Stomach (tissue), 9 donors: ENCODE data around the gene HYCC1. TPM values are rescaled to one million over a fixed set of nuclear protein-coding genes. Genes with fewer than 3 reads are reported as not detected.

Source experiments
- DNase-seq, 2 donors: peaks; one replicate each; pipeline versions ENCODE4 v3.0.0 to v3.0.0-alpha.2; 2013 to 2019
- H3K27ac ChIP-seq, 5 donors: fragments of 200-600 bp in 4 of 5; sonication (generic) in 4 of 5; one replicate each; pipeline ENCODE4 v1.5.1; 2013 to 2019; ENCODE audit warnings: mild to moderate bottlenecking in 1 of 5, moderate library complexity in 1 of 5
- H3K27me3 ChIP-seq, 3 donors: fragments of 200-600 bp; sonication (generic); one replicate each; pipeline ENCODE4 v1.5.1; 2017 to 2019; ENCODE audit warnings: mixed run types in 1 of 3
- H3K36me3 ChIP-seq, 4 donors: fragments of 200-600 bp; sonication (generic); 1 replicate in 3 of 4; 2 replicates in 1 of 4; pipeline ENCODE4 v1.5.1; 2016 to 2019
- H3K4me1 ChIP-seq, 4 donors: fragments of 200-600 bp; sonication (generic); one replicate each; pipeline ENCODE4 v1.5.1; 2016 to 2019
- H3K4me3 ChIP-seq, 4 donors: fragments of 200-600 bp; sonication (generic) in 3 of 4; one replicate each; pipeline ENCODE4 v1.5.1; 2016 to 2019; ENCODE audit warnings: mild to moderate bottlenecking in 1 of 4
- H3K9me3 ChIP-seq, 4 donors: fragments of 200-600 bp; sonication (generic); one replicate each; pipeline ENCODE4 v1.5.1; 2016 to 2019
- EP300 ChIP-seq: sonication (generic); formaldehyde crosslinking; IDR thresholded peaks from one replicate; pipeline ENCODE4 v1.6.1; 2017; ENCODE audit warnings: antibody characterized with exemption
- POLR2A ChIP-seq, 4 donors: fragments of 450-650 bp; IDR thresholded peaks; one replicate each; pipeline ENCODE4 v1.6.1; 2016; ENCODE audit warnings: antibody characterized with exemption in 4 of 4, control low read depth in 2 of 4, mild to moderate bottlenecking in 1 of 4, moderate library complexity in 1 of 4
- POLR2AphosphoS5 ChIP-seq, 3 donors: sonication (generic); formaldehyde crosslinking; IDR thresholded peaks; one replicate each; pipeline ENCODE4 v1.6.1; 2016; ENCODE audit warnings: antibody characterized with exemption in 3 of 3
- WGBS, 5 donors: extraction: QIAGEN DNeasy Blood & Tissue Kit in 3 of 5; methylation state at CpG; one replicate each; pipeline versions ENCODE4 v1.1.5 to v1.1.7; 2013 to 2018; 5-methylcytosine and 5-hydroxymethylcytosine counted together
- intact Hi-C: fragments of 100-400 bp; cut with DNase I; formaldehyde crosslinking; loops from one replicate; pipeline ENCODE4 v1.15.1; 2023; ENCODE audit warnings: low total_unique reads
- polyA plus RNA-seq, 3 donors: library from polyadenylated mRNA; stranded (reverse); fragments of 200-250 nt; gene quantifications; one replicate each; pipeline ENCODE4 v1.2.3, GENCODE V29; 2013
- total RNA-seq, 5 donors: library from RNA; depleted of rRNA; stranded (reverse); fragments of >200 nt; gene quantifications; one replicate each; pipeline versions ENCODE4 v1.1.0 to v1.2.3, GENCODE V29; 2014 to 2016
- TF ChIP-seq, protein P1 (sequence below), 7 experiments: fragments of 450-650 bp in 4 of 7; fragments of 200-600 bp in 3 of 7; sonication (generic) in 3 of 7; IDR thresholded peaks; one replicate each; pipeline ENCODE4 v1.5.1; 2016 to 2019; ENCODE audit warnings: antibody characterized with exemption in 7 of 7, control low read depth in 2 of 7, mild to moderate bottlenecking in 1 of 7
- donor health status: healthy with polysubstance abuse.
- donor health status: Bipolar disorder and iron deficiency.
- donor health status: healthy.

Gene HYCC1
- total and polyA plus RNA-seq, 8 donors, result 0.58 to 32.9 (median 4.1) TPM

GRCh38 chr7:22972207-22972606 lies 41.7 kb downstream of the HYCC1 start:
- WGBS, 5 donors, result 67 to 83% (median 76%) methylated on average over 2 of the region's 2 CpGs
- no peaks in the 10 kb centered on the region for H3K27me3 ChIP-seq
- intact Hi-C loops, result no loop called here
- H3K36me3 ChIP-seq, result peaks cover 3 to 36% (median 22%) of the 10 kb centered on the region in 4 donors
- H3K4me1 ChIP-seq, result no peaks in the 10 kb centered on the region
- no peak for TF ChIP-seq POLR2A (IDR thresholded peaks at IDR 0.05)
- TF ChIP-seq EP300, result no peak
- TF ChIP-seq POLR2AphosphoS5 (IDR thresholded peaks at IDR 0.05), result no peak
- TF ChIP-seq, protein P1, sequence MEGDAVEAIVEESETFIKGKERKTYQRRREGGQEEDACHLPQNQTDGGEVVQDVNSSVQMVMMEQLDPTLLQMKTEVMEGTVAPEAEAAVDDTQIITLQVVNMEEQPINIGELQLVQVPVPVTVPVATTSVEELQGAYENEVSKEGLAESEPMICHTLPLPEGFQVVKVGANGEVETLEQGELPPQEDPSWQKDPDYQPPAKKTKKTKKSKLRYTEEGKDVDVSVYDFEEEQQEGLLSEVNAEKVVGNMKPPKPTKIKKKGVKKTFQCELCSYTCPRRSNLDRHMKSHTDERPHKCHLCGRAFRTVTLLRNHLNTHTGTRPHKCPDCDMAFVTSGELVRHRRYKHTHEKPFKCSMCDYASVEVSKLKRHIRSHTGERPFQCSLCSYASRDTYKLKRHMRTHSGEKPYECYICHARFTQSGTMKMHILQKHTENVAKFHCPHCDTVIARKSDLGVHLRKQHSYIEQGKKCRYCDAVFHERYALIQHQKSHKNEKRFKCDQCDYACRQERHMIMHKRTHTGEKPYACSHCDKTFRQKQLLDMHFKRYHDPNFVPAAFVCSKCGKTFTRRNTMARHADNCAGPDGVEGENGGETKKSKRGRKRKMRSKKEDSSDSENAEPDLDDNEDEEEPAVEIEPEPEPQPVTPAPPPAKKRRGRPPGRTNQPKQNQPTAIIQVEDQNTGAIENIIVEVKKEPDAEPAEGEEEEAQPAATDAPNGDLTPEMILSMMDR (IDR thresholded peaks at IDR 0.05), result no peak
- no peak for DNase-seq
- no peak overlapping the region for H3K27ac ChIP-seq
- H3K4me3 ChIP-seq, result no peak overlapping the region
- no peaks in the 10 kb centered on the region for H3K9me3 ChIP-seq

- intact Hi-C loops, result no loop called here
- no peaks in the 10 kb centered on the region for H3K9me3 ChIP-seq
- H3K36me3 ChIP-seq, result peaks cover 3 to 13% (median 8%) of the 10 kb centered on the region in 4 donors
- TF ChIP-seq EP300 (no peak), POLR2A (IDR thresholded peaks at IDR 0.05) (no peak), POLR2AphosphoS5 (IDR thresholded peaks at IDR 0.05) (no peak)
- TF ChIP-seq, protein P1 (IDR thresholded peaks at IDR 0.05), result no peak
- no peak overlapping the region for H3K27ac ChIP-seq
- no peaks in the 10 kb centered on the region for H3K27me3 ChIP-seq
- 78 to 97% (median 84%) methylated on average over 3 of the region's 3 CpGs for WGBS, 5 donors
- no peak for DNase-seq
- no peaks in the 10 kb centered on the region for H3K4me1 ChIP-seq
- no peak overlapping the region for H3K4me3 ChIP-seq
These were observed 44.9 kb downstream of the HYCC1 start for GRCh38 chr7:22969010-22969431.

Other genes starting within 250 kb of the HYCC1 start
- gene TOMM7, start 191.3 kb downstream of the HYCC1 start, total RNA-seq, result 100 to 1,000 TPM in 4 of 5 donors, 10 to 100 TPM in 1; 29.8 to 249 (median 153) TPM
- gene TOMM7, start 191.3 kb downstream of the HYCC1 start, polyA plus RNA-seq, result 100 to 1,000 TPM; 394 to 539 (median 412) TPM
- 10 to 100 TPM; 12.5 to 55.9 (median 23.3) TPM for gene KLHL7, start 91.7 kb upstream of the HYCC1 start, total RNA-seq
- 10 to 100 TPM in 1 of 3 donors, 1 to 10 TPM in 2; 8.4 to 21.7 (median 9.7) TPM for gene KLHL7, start 91.7 kb upstream of the HYCC1 start, polyA plus RNA-seq
- 100 to 1,000 TPM in 1 of 5 donors, 10 to 100 TPM in 3, 1 to 10 TPM in 1; 3.8 to 113 (median 47.7) TPM for gene NUP42, start 167.9 kb upstream of the HYCC1 start, total RNA-seq
- 10 to 100 TPM; 15.6 to 25.7 (median 24.4) TPM for gene NUP42, start 167.9 kb upstream of the HYCC1 start, polyA plus RNA-seq
- 10 to 100 TPM; 11.7 to 32.7 (median 26.1) TPM for gene GPNMB, start 232.6 kb upstream of the HYCC1 start, total RNA-seq
- gene GPNMB, start 232.6 kb upstream of the HYCC1 start, polyA plus RNA-seq, result 10 to 100 TPM in 1 of 3 donors, 1 to 10 TPM in 2; 6.1 to 27.8 (median 9.4) TPM